Nephron (organoid): ENCODE results near the gene KIF4A.
"Not testable (repeated sequence)": the region's sequence is repeated elsewhere in the genome, so short reads cannot be mapped to it uniquely, and the experiment has no call there.

Source experiments
- H3K27ac Mint-ChIP-seq, 3 experiments: 2 replicates each; pipeline ENCODE4 v1.8.0; 2020; ENCODE audit warnings: mixed read lengths in 3 of 3, mild to moderate bottlenecking in 2 of 3, moderate library complexity in 1 of 3
- H3K27me3 Mint-ChIP-seq: 2 replicates; pipeline ENCODE4 v1.8.0; 2021; ENCODE audit warnings: low read depth, mild to moderate bottlenecking, moderate library complexity, mixed read lengths
- H3K36me3 Mint-ChIP-seq: 2 replicates; pipeline ENCODE4 v1.8.0; 2020; ENCODE audit warnings: low read depth, mixed read lengths
- H3K4me1 Mint-ChIP-seq: 2 replicates; pipeline ENCODE4 v1.8.0; 2020; ENCODE audit warnings: mixed read lengths
- H3K4me3 Mint-ChIP-seq, 3 experiments: 2 replicates each; pipeline ENCODE4 v1.8.0; 2020; ENCODE audit warnings: mild to moderate bottlenecking in 3 of 3, mixed read lengths in 3 of 3, moderate library complexity in 2 of 3
- H3K9me3 Mint-ChIP-seq: 2 replicates; pipeline ENCODE4 v1.8.0; 2020; ENCODE audit warnings: mixed read lengths
- TF ChIP-seq, protein P1 (sequence below), 3 experiments: fragments of 200-600 bp; sonication (generic); IDR thresholded peaks; one replicate each; pipeline ENCODE4 v1.5.0; 2021; ENCODE audit warnings: antibody characterized with exemption in 3 of 3; ENCODE audit not compliant: unreplicated experiment in 3 of 3

KIF4A gene

DNA sequence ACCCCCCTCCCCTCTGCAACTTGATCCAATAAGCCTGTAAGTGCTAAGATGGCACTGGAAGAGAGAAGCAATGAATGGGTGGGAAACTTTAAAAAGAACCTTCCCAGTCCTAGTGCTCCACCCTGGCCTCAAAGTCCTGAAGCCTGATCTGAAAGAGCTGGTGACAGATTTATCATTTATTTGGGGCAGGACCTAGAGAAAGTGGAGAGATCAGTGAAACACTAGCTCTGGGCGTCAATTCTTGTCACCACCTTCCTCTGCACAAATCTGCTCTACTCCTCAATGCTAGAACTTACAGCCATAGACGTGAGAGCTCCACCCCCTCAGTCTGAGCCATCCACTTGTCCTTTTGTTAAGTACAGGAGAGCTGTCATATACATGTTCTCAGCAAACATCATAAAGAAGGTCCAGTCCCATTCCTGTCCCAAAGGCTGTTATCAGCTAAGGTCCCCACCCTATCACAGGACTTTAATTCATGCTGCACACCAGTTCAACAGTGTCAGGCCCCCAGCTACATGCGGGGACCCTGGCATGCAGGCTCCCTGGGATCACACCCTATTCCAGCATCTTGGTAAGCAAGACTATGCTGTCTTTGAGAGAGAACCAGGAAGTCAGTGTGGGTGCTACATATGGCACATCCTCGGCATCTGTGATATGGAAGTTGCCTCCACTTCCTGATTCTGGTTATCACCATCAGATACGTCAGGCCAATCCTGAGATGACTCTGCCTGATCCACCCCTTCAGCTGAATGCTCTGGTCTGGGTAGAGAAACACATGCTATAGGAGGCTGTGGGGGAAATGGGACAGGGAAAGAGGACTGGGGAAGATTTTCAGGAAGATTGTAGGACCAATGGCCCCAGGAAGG is 32.2 kb upstream of the KIF4A start:
- Mint-ChIP-seq H3K4me3 (no peak overlapping the region), H3K4me1 (no peaks in the 10 kb centered on the region), H3K27ac (no peak overlapping the region), H3K27me3 (no peaks in the 10 kb centered on the region), H3K9me3 (peaks cover 6% of the 10 kb centered on the region), H3K36me3 (no peaks in the 10 kb centered on the region)
- TF ChIP-seq, protein P1, sequence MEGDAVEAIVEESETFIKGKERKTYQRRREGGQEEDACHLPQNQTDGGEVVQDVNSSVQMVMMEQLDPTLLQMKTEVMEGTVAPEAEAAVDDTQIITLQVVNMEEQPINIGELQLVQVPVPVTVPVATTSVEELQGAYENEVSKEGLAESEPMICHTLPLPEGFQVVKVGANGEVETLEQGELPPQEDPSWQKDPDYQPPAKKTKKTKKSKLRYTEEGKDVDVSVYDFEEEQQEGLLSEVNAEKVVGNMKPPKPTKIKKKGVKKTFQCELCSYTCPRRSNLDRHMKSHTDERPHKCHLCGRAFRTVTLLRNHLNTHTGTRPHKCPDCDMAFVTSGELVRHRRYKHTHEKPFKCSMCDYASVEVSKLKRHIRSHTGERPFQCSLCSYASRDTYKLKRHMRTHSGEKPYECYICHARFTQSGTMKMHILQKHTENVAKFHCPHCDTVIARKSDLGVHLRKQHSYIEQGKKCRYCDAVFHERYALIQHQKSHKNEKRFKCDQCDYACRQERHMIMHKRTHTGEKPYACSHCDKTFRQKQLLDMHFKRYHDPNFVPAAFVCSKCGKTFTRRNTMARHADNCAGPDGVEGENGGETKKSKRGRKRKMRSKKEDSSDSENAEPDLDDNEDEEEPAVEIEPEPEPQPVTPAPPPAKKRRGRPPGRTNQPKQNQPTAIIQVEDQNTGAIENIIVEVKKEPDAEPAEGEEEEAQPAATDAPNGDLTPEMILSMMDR (IDR thresholded peaks at IDR 0.05; ENCODE audit: unreplicated experiment in 3 of 3) = no peak

DNA sequence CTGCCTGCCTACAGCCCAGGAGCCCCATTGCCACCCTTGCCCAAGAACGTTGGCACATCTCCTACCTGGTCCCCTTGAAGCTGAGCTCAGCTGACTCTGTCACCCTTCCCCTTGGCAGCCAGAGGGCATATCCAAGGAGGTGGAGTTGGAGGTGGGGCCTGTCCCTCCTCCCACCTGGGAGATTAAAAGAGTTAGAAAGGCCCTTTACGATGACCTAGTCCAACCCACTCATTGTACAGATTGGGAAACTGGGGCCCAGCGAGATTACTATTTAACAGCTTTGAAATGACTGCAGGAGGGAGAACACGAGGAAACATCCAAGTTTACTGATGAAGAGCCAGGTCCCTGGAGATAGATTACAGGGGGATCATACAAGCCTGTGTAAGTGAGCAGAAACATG is 29.8 kb upstream of the KIF4A start, which contains the start of gene P2RY4:
Gene P2RY4 (minus strand): TSS at position 101 of the 400 bp plus-strand sequence. CDS start 580 bp downstream, outside the sequence.
- Mint-ChIP-seq H3K27ac (no peak within 1 kb of the TSS), H3K4me1 (no peaks in the 10 kb centered on the region), H3K9me3 (peaks cover 6% of the 10 kb centered on the region), H3K4me3 (no peak within 1 kb of the TSS), H3K27me3 (no peaks in the 10 kb centered on the region), H3K36me3 (no peaks in the 10 kb centered on the region)
- TF ChIP-seq, protein P1 (IDR thresholded peaks at IDR 0.05; ENCODE audit: unreplicated experiment in 3 of 3) = no peak

DNA sequence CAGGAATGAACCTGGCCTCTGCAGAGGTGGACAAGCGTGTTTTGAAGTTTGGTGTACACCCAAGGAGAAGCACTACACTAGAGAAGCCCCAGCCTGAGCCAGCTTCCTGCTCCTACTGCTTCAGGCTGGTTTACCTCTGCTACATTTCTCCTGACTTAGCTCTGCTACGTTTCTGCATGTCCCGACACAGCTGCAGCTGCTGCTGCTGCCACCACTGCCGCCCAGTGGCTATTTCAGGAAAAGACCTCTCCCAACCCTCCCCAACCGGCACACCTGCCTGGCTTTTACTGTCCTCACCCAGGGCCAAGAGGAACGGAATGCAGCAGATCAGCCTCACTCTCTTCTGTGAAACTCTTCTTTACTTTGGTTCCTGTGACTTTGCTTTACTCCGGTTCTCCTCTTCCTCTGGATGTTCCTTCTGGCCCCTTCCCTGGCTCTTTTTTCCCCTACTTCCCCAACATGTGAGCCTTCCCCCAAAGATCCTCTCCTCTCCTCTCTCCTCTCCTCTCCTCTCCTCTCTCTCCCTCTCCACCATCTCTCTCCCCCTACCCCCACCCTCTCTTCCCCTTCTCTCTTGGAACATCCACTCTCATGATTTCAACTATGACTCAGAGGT is 26.8 kb upstream of the KIF4A start:
- no peaks in the 10 kb centered on the region for H3K27me3 Mint-ChIP-seq
- peaks cover 9% of the 10 kb centered on the region for H3K9me3 Mint-ChIP-seq
- H3K27ac Mint-ChIP-seq = no peak overlapping the region
- no peak overlapping the region for H3K4me3 Mint-ChIP-seq
- H3K4me1 Mint-ChIP-seq = no peaks in the 10 kb centered on the region
- no peaks in the 10 kb centered on the region for H3K36me3 Mint-ChIP-seq
- TF ChIP-seq, protein P1 (IDR thresholded peaks at IDR 0.05; ENCODE audit: unreplicated experiment in 3 of 3) = peak; percentile 31 to 44 (median 42)

DNA sequence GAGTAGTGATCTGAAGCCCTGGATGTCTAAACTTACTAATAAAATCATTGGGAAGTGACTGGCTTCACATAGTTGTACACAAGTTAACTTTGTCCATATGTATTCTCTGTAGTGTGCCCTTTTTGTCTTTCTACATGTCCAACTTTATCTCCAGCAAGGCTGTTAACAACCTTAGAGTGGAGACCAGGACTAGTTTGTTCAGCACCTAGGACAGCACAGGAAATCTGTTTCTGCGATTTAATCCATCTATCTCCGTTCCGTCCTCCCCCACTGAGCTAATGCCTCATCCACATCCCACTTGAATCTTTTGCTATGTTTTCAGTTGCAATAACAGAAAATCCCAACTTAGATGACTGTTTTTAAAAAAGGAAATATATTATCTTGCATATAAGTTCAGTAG is 25.1 kb upstream of the KIF4A start:
- H3K4me3 Mint-ChIP-seq = no peak overlapping the region
- no peaks in the 10 kb centered on the region for H3K27me3 Mint-ChIP-seq
- no peaks in the 10 kb centered on the region for H3K36me3 Mint-ChIP-seq
- TF ChIP-seq, protein P1 (IDR thresholded peaks at IDR 0.05; ENCODE audit: unreplicated experiment in 3 of 3) = no peak
- H3K9me3 Mint-ChIP-seq = peaks cover 7% of the 10 kb centered on the region
- no peak overlapping the region for H3K27ac Mint-ChIP-seq
- no peaks in the 10 kb centered on the region for H3K4me1 Mint-ChIP-seq

DNA sequence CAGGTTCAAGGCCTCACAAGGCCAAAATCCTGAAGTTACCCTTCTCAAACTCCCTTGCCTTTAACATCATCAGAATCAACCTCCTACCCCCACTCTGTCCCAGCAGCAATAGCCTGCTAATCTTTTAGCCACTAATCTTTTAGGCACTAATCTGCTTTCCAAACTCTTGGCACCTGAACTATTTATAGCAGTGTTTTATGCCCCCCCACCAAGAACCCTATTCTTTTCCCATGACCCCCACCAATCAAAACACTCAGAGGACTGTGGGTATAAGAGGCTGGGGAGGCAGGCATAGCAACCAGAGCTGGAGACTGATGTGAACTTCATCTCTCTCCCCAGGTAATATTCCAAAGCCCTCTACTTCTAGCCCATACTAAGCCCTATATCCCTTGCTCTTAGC is 21.9 kb upstream of the KIF4A start, which contains the start of gene ARR3:
Gene ARR3 (plus strand): TSS at position 301 of the 400 bp plus-strand sequence. CDS start 1,052 bp downstream, outside the sequence.
- Mint-ChIP-seq H3K9me3 (peaks cover 3% of the 10 kb centered on the region), H3K4me1 (no peaks in the 10 kb centered on the region), H3K27ac (peak within 1 kb of the TSS in 1 of 3 experiments; percentile 18), H3K36me3 (no peaks in the 10 kb centered on the region), H3K27me3 (no peaks in the 10 kb centered on the region), H3K4me3 (no peak within 1 kb of the TSS)
- TF ChIP-seq, protein P1 (IDR thresholded peaks at IDR 0.05; ENCODE audit: unreplicated experiment in 3 of 3) = no peak

DNA sequence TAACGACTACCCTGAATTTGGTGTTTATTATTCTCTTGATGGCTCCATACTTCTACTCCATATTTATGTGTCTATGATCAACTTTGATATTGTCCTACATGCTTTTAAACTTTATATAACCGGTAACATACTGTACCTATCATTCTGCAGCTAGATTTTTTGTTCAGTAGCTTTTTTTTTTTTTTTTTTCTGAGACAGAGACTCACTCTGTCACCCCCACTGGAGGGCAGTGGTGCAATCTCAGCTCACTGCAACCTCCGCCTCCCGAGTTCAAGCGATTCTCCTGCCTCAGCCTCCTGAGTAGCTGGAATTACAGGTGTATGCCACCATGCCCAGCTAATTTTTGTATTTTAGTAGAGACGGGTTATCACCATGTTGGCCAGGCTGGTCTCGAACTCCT is 15.9 kb upstream of the KIF4A start:
- H3K27me3 Mint-ChIP-seq, H3K4me3 Mint-ChIP-seq, H3K36me3 Mint-ChIP-seq, H3K27ac Mint-ChIP-seq, H3K4me1 Mint-ChIP-seq, H3K9me3 Mint-ChIP-seq: not testable (repeated sequence)
